ENCODE data around the gene SYK.

The SYK gene

GRCh38 chr9:90826326-90827020, 24.9 kb downstream of the SYK start:
- no peak for FAIRE-seq

DNA sequence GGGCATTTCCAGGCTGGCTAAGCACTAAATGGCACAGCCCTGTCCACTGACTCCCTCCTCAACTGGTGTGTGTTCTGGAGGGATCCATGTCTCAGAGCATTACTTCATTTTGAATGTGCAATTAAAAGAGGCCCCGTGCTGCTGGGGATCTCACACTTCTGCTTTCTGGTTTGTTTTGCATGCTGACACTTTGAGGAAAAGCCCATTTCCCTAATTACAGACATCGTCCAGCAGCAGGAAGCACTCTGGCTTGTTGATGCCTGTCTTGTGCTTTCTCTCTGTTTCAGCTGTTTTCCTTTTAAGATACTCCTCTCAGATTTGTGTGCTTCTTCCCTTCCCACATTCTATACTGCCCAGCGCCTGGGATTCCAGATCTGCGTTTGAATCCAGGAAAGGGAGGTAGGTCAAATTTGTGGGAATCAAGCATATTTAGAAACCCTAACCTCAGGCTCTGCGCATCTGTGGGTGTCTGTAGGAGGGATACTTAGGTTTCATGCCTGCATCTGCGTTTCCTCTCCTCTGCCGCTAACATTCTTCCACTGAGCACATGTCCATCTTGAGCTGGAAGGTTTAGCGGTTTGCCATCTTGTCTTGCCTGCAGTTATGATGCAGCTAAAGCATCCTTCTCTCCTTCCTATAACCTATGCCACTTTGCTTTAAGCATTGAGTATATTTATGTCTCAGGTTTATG, 25.7 kb downstream of the SYK start:
- no peak for FAIRE-seq

DNA sequence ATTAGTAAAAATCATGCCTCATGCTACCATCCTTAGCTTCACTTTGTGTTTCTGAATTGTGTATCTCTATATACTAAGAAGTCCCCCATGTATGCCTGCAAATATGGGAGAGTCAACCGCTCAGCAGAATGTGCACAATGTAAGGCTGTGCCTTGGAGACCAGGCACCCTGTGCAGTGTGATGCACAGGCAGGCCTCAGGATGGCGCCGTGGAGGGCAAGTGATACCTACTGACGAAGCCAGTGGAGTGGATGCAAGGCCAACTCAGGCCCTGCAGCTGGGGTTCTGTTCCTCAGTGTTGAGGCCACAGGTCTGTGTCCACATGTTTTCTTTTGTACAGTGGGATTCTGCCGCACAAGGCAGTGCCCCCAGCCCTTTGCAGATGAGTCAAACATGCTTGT, 28.4 kb downstream of the SYK start:
- FAIRE-seq = no peak

DNA sequence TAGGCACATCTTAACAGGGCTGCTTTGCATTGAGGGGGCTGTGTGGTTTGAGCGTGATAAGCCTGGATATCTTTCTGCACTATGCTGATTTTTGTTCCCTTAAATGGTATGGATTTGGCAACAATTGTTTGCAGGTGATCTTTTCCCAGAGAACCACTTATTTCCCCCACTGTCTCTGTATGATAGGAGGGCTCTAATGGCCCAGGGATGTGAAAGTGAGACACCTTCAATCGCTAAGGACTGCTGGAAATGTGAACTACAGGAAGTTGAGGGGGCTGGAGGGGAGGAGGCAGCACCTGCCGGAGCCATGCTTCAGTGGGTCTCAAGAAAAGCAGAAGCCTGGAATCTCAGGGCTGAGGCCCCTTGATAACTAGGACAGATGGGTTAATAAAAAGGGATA, 29.4 kb downstream of the SYK start:
- FAIRE-seq = no peak

- FAIRE-seq = no peak
These were observed 30.6 kb downstream of the SYK start for GRCh38 chr9:90832261-90832660.

DNA sequence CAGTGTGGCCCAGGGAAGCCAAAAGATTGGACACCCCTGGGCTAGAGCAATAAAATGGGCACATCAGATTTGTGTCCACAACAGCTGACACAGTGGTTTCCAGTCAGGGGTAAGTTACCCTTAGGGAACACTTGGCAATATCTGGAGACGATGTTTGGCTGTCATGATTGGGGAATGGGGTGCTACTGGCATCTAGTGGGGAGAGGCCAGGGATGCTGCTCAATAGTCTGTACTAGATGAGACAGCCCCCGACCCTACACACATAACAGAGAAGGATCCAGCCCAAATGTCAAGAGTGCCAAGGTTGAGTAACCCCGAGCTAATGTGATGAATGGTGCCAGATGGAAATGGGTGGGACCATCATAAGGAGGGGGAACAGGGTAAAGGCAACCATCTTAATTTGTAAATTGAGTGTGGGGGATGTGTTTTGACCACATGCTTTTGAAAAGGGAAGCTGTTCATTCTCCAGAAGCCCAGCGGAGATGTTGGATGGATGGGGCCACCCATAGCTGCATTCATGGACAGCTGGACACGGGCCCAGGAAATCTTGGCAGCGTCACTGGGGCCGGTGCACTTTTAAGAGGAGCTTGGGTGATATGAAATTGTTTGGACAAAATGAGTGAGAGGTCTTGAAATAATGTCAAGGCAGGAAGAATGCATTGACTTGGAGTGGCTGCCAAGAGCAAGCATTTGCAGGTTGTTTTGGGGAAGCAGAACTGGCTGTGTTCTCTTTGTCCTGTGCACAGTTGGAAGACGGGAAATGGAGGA, 33.4 kb downstream of the SYK start:
- no peak for FAIRE-seq

GRCh38 chr9:90836411-90837080, 34.9 kb downstream of the SYK start:
- FAIRE-seq = no peak

GRCh38 chr9:90838098-90838497, 36.5 kb downstream of the SYK start:
- no peak for FAIRE-seq

- no peak for FAIRE-seq
These were observed 37.0 kb downstream of the SYK start for GRCh38 chr9:90838581-90839154.

- FAIRE-seq = no peak
These were observed 37.6 kb downstream of the SYK start for GRCh38 chr9:90839183-90839728.

- FAIRE-seq = no peak
These were observed 39.1 kb downstream of the SYK start for GRCh38 chr9:90840696-90841095.

DNA sequence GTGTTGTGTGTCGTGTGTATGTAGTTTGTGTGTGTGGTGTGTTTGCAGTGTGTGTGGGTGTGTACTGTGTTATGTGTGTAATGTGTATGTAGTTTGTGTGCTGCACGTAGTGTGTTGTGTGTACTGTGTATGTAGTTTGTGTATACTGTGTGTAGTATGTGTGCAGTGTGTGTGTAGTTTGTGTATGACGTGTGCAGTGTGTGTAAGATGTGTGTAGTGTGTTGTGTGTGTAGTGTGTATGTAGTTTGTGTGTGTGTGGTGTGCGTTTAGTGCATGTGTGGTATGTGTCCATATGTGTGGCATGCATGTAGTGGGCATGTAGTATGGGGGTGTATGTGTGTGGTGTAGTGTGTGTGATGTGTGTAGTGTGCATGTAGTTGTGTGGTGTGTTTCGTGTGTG, 39.6 kb downstream of the SYK start:
- FAIRE-seq = no peak

DNA sequence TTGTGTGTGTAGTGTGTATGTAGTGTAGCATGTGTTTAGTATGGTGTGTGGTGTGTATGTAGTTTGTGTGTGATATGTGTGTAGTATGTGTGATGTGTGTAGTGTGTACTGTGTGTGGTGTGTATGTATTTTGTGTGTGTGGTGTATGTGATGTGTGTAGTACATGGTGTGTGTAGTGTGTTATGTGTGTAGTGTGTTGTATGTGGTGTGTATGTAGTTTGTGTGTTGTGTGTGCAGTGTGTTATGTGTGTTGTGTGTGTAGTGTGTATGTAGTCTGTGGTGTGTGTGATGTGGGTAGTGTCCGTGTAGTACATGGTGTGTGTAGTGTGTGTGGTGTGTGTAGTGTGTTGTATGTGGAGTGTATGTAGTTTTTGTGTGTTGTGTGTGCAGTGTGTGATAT, 40.0 kb downstream of the SYK start:
- no peak for FAIRE-seq

DNA sequence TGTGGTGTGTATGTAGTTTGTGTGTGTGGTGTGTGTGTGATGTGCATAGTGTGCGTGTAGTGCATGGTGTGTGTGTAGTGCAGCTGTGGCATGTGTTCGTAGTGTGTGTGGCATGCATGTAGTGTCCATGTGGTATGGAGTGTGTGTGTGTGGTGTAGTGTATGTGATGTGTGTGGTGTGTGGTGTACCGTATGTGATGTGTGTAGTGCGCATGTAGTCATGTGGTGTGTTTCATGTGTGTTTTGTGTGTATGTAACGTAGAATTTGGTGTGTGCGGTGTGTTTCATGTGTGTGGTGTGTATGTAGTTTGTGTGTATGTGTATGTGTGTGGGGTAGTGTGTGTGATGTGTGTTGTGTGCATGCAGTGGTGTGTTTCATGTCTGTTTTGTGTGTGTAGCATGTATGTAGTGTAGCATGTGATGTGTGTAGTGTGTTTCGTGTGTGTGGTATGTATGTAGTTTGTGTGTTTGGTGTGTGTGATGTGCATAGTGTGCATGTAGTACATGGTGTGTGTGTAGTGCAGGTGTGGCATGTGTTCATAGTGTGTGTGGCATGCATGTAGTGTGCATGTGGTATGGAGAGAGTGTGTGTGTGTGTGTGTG, 40.7 kb downstream of the SYK start:
- FAIRE-seq = no peak

DNA sequence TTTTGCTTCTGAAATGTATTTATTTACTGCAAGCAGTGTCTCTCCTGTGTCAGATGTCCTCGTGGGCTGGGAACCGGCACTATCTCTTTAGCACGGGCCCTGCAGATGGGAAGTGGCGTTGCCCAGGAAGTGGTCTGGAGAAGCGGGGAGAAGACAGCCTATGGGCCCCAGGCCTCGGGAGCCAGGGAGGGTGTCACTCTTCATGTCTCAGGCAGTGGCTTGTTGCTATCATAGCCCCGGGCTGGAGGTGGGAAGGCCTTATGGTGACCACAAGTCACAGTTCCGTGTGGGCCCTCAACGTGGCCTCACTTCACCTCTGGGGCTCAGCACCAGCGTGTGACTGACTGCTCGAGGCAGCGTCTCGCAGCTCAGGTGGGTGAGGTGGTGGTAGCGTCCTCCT, 41.4 kb downstream of the SYK start:
- no peak for FAIRE-seq

DNA sequence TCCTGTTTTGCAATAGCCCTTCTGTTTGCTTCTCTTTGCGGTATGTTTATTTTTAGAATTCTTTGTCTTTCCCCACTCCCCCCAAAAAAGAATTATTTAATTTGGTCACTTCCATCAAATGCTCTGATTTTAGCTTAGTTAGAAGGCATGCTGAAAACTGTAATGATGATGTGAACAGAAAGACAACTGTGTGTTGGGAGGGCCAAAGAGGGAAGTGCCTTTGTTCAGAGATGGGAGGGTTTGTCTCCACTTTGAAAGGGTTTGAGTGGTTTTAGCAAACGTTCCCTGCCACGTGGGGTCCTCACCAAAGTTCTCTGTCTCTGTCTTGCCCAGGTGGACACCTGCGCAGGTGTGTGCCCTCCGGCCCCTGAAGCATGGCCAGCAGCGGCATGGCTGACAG, 41.9 kb downstream of the SYK start:
- no peak for FAIRE-seq

GRCh38 chr9:90844326-90844725, 42.7 kb downstream of the SYK start:
- no peak for FAIRE-seq

GRCh38 chr9:90846770-90847419, 45.3 kb downstream of the SYK start:
- FAIRE-seq = no peak

GRCh38 chr9:90847971-90848370, 46.4 kb downstream of the SYK start:
- no peak for FAIRE-seq

GRCh38 chr9:90848866-90849265, 47.2 kb downstream of the SYK start:
- no peak for FAIRE-seq

GRCh38 chr9:90851444-90851843, 49.8 kb downstream of the SYK start:
- no peak for FAIRE-seq

DNA sequence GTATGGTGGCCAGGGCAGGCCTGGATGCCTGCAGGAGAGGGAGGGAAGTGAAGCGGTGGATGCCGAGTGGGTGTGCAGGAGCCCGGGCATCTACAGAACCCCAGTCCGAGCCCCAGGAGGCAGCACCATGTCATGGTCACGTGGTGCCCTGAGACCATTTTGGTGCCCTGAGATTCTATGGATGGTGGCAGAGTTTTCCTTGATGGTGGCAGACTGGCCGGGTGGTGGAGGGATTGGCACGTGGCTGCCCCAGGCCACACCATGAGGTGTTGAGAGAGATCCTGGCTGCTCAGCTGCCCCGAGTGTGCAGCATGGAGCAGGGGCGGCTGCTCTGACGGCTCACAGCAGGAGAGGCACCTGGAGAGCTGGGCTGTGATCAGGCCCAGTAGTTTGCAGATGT, 52.3 kb downstream of the SYK start:
- FAIRE-seq = no peak

Measured in TTC549 (cell line).